HCT116 (cell line): ENCODE data around the gene KRTDAP. TPM values are rescaled to one million over a fixed set of nuclear protein-coding genes. Genes with fewer than 3 reads are reported as not detected.

Experiments
- ATAC-seq: fragments of 200-7000 bp; cut with Tn5 transposase; 2 replicates; pipeline ENCODE4 v1.9.1; 2020; ENCODE audit warnings: mild to moderate bottlenecking, moderate library complexity
- BruUV-seq: library from RNA; stranded (reverse); fragments of 400-500 nt; replicated peaks from 2 replicates; lab custom pipeline; 2021; lab: Mats Ljungman, UMichigan
- CTCF ChIA-PET: fragments of 300-600 bp; sonication (Branson Sonifier 250); formaldehyde crosslinking; loops from one replicate; lab custom pipeline; 2021; ENCODE audit warnings: antibody characterized with exemption; lab: Charles Lee
- POLR2A ChIA-PET: fragments of 300-600, 350-600 bp; sonication (Branson Sonifier 250); formaldehyde crosslinking; loops from one replicate; lab custom pipeline; 2021; ENCODE audit warnings: antibody characterized with exemption; lab: Charles Lee
- RAD21 ChIA-PET, 2 experiments: fragments of 300-600 bp; sonication (Branson Sonifier 250); formaldehyde crosslinking; loops; one replicate each; lab custom pipeline; 2023; ENCODE audit warnings: low total read pairs in 2 of 2; ENCODE audit not compliant: uncharacterized antibody in 2 of 2, unreplicated experiment in 2 of 2, low non-redundant PET in 1 of 2; lab: Charles Lee
- DNase-seq: peaks from one replicate; pipeline ENCODE4 v3.0.0-alpha.2; 2010; ENCODE audit warnings: low read depth, low spot score
- H2AFZ ChIP-seq: fragments of 200-600 bp; shearing (Covaris generic), sonication (generic); 2 replicates; pipeline ENCODE4 v1.6.1; 2017; ENCODE audit warnings: low read depth, mixed run types, mixed read lengths, antibody characterized with exemption, low read length; ENCODE audit not compliant: poor library complexity, severe bottlenecking
- H3K27ac ChIP-seq: 2 replicates; pipeline ENCODE4 v1.5.1; 2012; ENCODE audit warnings: low read depth, low read length
- H3K27me3 ChIP-seq: fragments of 200-600 bp; sonication (generic); 2 replicates; pipeline ENCODE4 v1.6.1; 2016; ENCODE audit warnings: mixed run types, low read length, mixed read lengths; ENCODE audit not compliant: insufficient read depth
- H3K36me3 ChIP-seq, 2 experiments: fragments of 200-500 bp in 1 of 2; fragments of 200-600 bp in 1 of 2; sonication (Bioruptor generic) in 1 of 2; sonication (generic) in 1 of 2; 2 replicates each; pipeline versions ENCODE4 v1.5.1 to v1.6.1; 2014 to 2016; ENCODE audit warnings: low read length in 2 of 2, inconsistent platforms in 1 of 2, mixed read lengths in 1 of 2, mixed run types in 1 of 2; ENCODE audit not compliant: insufficient read depth in 2 of 2, control insufficient read depth in 1 of 2
- H3K4me1 ChIP-seq, 2 experiments: fragments of 200-600 bp in 1 of 2; sonication (generic) in 1 of 2; 2 replicates each; pipeline versions ENCODE4 v1.5.1 to v1.6.1; 2012 to 2017; ENCODE audit warnings: low read length in 2 of 2, inconsistent platforms in 1 of 2, mild to moderate bottlenecking in 1 of 2, mixed read lengths in 1 of 2, mixed run types in 1 of 2, moderate library complexity in 1 of 2; ENCODE audit not compliant: insufficient read depth in 2 of 2, control insufficient read depth in 1 of 2
- H3K4me2 ChIP-seq: fragments of 200-600 bp; sonication (generic); 2 replicates; pipeline ENCODE4 v1.6.1; 2017; ENCODE audit warnings: mixed run types, low read length, mixed read lengths
- H3K4me3 ChIP-seq, 2 experiments: fragments of 200-600 bp in 1 of 2; sonication (generic) in 1 of 2; replicated peaks in 1 of 2; 2 replicates each; pipeline ENCODE4 v1.5.1; 2011 to 2016; ENCODE audit warnings: low read length in 2 of 2, control low read depth in 1 of 2, low read depth in 1 of 2, mild to moderate bottlenecking in 1 of 2, mixed read lengths in 1 of 2, mixed run types in 1 of 2
- H3K79me2 ChIP-seq: fragments of 200-600 bp; sonication (generic); 2 replicates; pipeline ENCODE4 v1.6.1; 2017; ENCODE audit warnings: mild to moderate bottlenecking, mixed run types, low read length, moderate library complexity, mixed read lengths; ENCODE audit not compliant: insufficient read depth
- H3K9ac ChIP-seq: fragments of 200-600 bp; sonication (generic); 2 replicates; pipeline ENCODE4 v1.6.1; 2016; ENCODE audit warnings: low read length, mixed read lengths
- H3K9me2 ChIP-seq: fragments of 200-600 bp; sonication (generic), shearing (Covaris generic); 2 replicates; pipeline ENCODE4 v1.6.1; 2017; ENCODE audit warnings: mixed run types, mild to moderate bottlenecking, moderate library complexity; ENCODE audit not compliant: insufficient read depth
- H3K9me3 ChIP-seq, 2 experiments: fragments of 200-500 bp in 1 of 2; fragments of 200-600 bp in 1 of 2; sonication (Bioruptor generic) in 1 of 2; sonication (generic) in 1 of 2; 2 replicates each; pipeline ENCODE4 v1.6.1; 2014 to 2017; ENCODE audit warnings: low read length in 2 of 2, mixed read lengths in 2 of 2, inconsistent platforms in 1 of 2, low read depth in 1 of 2, mild to moderate bottlenecking in 1 of 2, mixed run types in 1 of 2, moderate library complexity in 1 of 2; ENCODE audit not compliant: control insufficient read depth in 1 of 2, insufficient read depth in 1 of 2
- H4K20me1 ChIP-seq: fragments of 200-600 bp; sonication (generic), shearing (Covaris generic); 2 replicates; pipeline ENCODE4 v1.6.1; 2017; ENCODE audit warnings: mixed run types, mild to moderate bottlenecking, moderate library complexity; ENCODE audit not compliant: insufficient read depth
- CBX3 ChIP-seq: IDR thresholded peaks from 2 replicates; pipeline ENCODE4 v1.6.1; 2012; ENCODE audit warnings: low read depth
- CEBPB ChIP-seq: IDR thresholded peaks from 2 replicates; pipeline ENCODE4 v1.6.1; 2012; ENCODE audit warnings: low read depth
- EZH2phosphoT487 ChIP-seq: fragments of 200-600 bp; IDR thresholded peaks from 2 replicates; pipeline ENCODE4 v1.6.1; 2018; ENCODE audit warnings: antibody characterized with exemption, borderline replicate concordance
- FOSL1 ChIP-seq: IDR thresholded peaks from 2 replicates; pipeline ENCODE4 v1.6.1; 2012; ENCODE audit warnings: low read depth
- JUND ChIP-seq: IDR thresholded peaks from 2 replicates; pipeline ENCODE4 v1.6.1; 2012
- SIN3A ChIP-seq: IDR thresholded peaks from 2 replicates; pipeline ENCODE4 v1.6.1; 2012; ENCODE audit warnings: low read depth
- SP1 ChIP-seq: IDR thresholded peaks from 2 replicates; pipeline ENCODE4 v1.6.1; 2012; ENCODE audit warnings: low read depth
- SRF ChIP-seq: IDR thresholded peaks from 2 replicates; pipeline ENCODE4 v1.6.1; 2012; ENCODE audit warnings: low read depth
- ZFX ChIP-seq: fragments of 450-650 bp; IDR thresholded peaks from 2 replicates; pipeline ENCODE4 v1.6.1; 2017
- intact Hi-C: fragments of 100-400 bp; cut with micrococcal nuclease; formaldehyde crosslinking; loops from 2 replicates; pipeline ENCODE4 v1.10.0; 2022
- total RNA-seq: library from RNA; stranded (reverse); gene quantifications from one replicate; pipeline ENCODE4 v1.2.1, GENCODE V29; 2021; ENCODE audit not compliant: unreplicated experiment
- TF ChIP-seq, protein P1 (sequence below), 3 experiments: fragments of 200-600 bp in 1 of 3; sonication (generic) in 1 of 3; IDR thresholded peaks in 2 of 3; conservative IDR thresholded peaks in 1 of 3; 2 replicates each; pipeline ENCODE4 v1.5.1; 2012 to 2017; ENCODE audit warnings: low read depth in 2 of 3, low read length in 2 of 3, antibody characterized with exemption in 1 of 3, borderline replicate concordance in 1 of 3, control low read depth in 1 of 3, mild to moderate bottlenecking in 1 of 3, mixed read lengths in 1 of 3, mixed run types in 1 of 3, moderate library complexity in 1 of 3; ENCODE audit not compliant: insufficient read depth in 1 of 3

The KRTDAP gene
- total RNA-seq, 1 experiment from 2014 or later: 0.74 TPM

DNA sequence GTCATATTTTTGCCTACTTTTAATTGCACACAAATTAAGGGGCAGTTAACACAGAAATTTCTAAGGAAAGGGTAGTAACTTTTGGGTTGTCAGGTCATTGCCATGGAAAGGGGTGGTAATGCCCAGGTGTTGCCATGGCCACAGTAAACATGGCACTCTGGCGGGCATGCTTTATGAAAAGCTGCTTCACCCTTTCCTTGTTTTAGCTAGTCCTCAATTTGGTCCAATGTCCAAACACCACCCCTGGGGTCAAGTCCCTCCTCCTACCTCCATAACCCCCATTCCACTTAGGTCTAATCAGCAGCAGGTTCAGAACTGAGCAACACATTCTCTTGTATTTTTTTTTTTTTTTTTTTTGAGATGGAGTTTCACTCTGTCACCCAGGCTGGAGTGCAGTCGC lies 35.6 kb downstream of the KRTDAP start:
- ATAC-seq: no peak
- H3K4me3 ChIP-seq: no peak overlapping the region
- no peak overlapping the region for H3K9ac ChIP-seq
- CTCF ChIA-PET: no interaction called here
- H3K79me2 ChIP-seq: no peaks in the 10 kb centered on the region
- H3K36me3 ChIP-seq: no peaks in the 10 kb centered on the region
- TF ChIP-seq CEBPB (no peak), SRF (no peak), ZFX (no peak), SP1 (no peak), SIN3A (no peak), FOSL1 (no peak), EZH2phosphoT487 (no peak), CBX3 (no peak), JUND (no peak)
- TF ChIP-seq, protein P1, sequence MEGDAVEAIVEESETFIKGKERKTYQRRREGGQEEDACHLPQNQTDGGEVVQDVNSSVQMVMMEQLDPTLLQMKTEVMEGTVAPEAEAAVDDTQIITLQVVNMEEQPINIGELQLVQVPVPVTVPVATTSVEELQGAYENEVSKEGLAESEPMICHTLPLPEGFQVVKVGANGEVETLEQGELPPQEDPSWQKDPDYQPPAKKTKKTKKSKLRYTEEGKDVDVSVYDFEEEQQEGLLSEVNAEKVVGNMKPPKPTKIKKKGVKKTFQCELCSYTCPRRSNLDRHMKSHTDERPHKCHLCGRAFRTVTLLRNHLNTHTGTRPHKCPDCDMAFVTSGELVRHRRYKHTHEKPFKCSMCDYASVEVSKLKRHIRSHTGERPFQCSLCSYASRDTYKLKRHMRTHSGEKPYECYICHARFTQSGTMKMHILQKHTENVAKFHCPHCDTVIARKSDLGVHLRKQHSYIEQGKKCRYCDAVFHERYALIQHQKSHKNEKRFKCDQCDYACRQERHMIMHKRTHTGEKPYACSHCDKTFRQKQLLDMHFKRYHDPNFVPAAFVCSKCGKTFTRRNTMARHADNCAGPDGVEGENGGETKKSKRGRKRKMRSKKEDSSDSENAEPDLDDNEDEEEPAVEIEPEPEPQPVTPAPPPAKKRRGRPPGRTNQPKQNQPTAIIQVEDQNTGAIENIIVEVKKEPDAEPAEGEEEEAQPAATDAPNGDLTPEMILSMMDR (IDR thresholded peaks at IDR 0.05 in 2 of 3, conservative IDR thresholded peaks at IDR 0.05 in 1 of 3; ENCODE audit: borderline replicate concordance in 1 of 3, insufficient read depth in 1 of 3, low read depth in 2 of 3, low read length in 2 of 3): no peak
- TF ChIP-seq, all 23 proteins: peak for 0
- Histone ChIP-seq H3K27ac (no peak overlapping the region), H3K4me2 (no peak overlapping the region), H4K20me1 (no peaks in the 10 kb centered on the region), H2AFZ (no peak overlapping the region), H3K9me2 (no peaks in the 10 kb centered on the region), H3K4me1 (no peaks in the 10 kb centered on the region), H3K9me3 (no peaks in the 10 kb centered on the region), H3K27me3 (peaks cover 20% of the 10 kb centered on the region)
- POLR2A ChIA-PET: no interaction called here
- RAD21 ChIA-PET: no interaction called here
- BruUV-seq: no TSS peak
- no peak for DNase-seq
- intact Hi-C loops: no loop called here
